ENCODE measurements around the gene TES.

DNA sequence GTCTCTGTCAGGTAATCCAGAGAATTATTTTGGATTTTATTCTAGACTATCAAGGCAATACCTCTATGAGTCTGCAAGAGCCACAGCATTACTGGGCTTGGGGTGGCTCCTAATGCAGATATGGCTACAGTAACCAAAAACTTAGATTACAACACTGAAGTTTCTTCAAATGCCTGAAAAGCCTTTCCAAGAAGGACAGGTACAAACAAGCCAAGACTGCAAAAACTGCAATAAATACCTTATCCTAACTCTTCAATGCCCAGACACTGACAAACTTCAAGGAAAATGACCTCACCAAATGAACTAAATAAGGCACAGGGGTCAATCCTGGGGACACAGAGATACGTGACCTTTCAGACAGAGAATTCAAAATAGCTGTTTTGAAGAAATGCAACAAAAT lies 82.0 kb downstream of the TES start:
- TF ChIP-seq, protein P1, sequence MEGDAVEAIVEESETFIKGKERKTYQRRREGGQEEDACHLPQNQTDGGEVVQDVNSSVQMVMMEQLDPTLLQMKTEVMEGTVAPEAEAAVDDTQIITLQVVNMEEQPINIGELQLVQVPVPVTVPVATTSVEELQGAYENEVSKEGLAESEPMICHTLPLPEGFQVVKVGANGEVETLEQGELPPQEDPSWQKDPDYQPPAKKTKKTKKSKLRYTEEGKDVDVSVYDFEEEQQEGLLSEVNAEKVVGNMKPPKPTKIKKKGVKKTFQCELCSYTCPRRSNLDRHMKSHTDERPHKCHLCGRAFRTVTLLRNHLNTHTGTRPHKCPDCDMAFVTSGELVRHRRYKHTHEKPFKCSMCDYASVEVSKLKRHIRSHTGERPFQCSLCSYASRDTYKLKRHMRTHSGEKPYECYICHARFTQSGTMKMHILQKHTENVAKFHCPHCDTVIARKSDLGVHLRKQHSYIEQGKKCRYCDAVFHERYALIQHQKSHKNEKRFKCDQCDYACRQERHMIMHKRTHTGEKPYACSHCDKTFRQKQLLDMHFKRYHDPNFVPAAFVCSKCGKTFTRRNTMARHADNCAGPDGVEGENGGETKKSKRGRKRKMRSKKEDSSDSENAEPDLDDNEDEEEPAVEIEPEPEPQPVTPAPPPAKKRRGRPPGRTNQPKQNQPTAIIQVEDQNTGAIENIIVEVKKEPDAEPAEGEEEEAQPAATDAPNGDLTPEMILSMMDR (IDR thresholded peaks at IDR 0.05; ENCODE audit: low read depth, low read length): no peak
- TF ChIP-seq POLR2A (IDR thresholded peaks at IDR 0.05; ENCODE audit: extremely low read depth, insufficient read length) (no peak), MYC (IDR thresholded peaks at IDR 0.05; ENCODE audit: low read depth, low read length) (no peak)
- TF ChIP-seq, protein P2, sequence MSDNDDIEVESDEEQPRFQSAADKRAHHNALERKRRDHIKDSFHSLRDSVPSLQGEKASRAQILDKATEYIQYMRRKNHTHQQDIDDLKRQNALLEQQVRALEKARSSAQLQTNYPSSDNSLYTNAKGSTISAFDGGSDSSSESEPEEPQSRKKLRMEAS (IDR thresholded peaks at IDR 0.05; ENCODE audit: low read depth, low read length): no peak
